ENCODE results near the gene MYO16.

GRCh38 chr13:108752276-108752675 lies 122.9 kb downstream of the MYO16 start:
- TF ChIP-seq, protein P1, sequence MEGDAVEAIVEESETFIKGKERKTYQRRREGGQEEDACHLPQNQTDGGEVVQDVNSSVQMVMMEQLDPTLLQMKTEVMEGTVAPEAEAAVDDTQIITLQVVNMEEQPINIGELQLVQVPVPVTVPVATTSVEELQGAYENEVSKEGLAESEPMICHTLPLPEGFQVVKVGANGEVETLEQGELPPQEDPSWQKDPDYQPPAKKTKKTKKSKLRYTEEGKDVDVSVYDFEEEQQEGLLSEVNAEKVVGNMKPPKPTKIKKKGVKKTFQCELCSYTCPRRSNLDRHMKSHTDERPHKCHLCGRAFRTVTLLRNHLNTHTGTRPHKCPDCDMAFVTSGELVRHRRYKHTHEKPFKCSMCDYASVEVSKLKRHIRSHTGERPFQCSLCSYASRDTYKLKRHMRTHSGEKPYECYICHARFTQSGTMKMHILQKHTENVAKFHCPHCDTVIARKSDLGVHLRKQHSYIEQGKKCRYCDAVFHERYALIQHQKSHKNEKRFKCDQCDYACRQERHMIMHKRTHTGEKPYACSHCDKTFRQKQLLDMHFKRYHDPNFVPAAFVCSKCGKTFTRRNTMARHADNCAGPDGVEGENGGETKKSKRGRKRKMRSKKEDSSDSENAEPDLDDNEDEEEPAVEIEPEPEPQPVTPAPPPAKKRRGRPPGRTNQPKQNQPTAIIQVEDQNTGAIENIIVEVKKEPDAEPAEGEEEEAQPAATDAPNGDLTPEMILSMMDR (conservative IDR thresholded peaks at IDR 0.05 in 1 of 2, IDR thresholded peaks at IDR 0.05 in 1 of 2; ENCODE audit: low read depth in 1 of 2, low read length in 2 of 2): no peak
- no peak for TF ChIP-seq EZH2 (IDR thresholded peaks at IDR 0.05; ENCODE audit: low read length, missing control alignments)
